Keratinocyte (primary cell): ENCODE data around the gene TMEM30A. TPM values are rescaled to one million over a fixed set of nuclear protein-coding genes. Genes with fewer than 3 reads are reported as not detected.

Source experiments
- DNase-seq: peaks from one replicate; pipeline ENCODE4 v3.0.0-alpha.2; 2011; ENCODE audit warnings: low read depth, missing footprints, low spot score
- FAIRE-seq: peaks from 2 replicates; lab custom pipeline; 2011; peaks lifted over from hg19 to GRCh38; lab: Jason Lieb, UNC
- H2AFZ ChIP-seq: 2 replicates; pipeline ENCODE4 v1.6.0; 2012; ENCODE audit warnings: low read length, control low read depth, inconsistent platforms; ENCODE audit not compliant: control insufficient read depth
- H3K27ac ChIP-seq: 2 replicates; pipeline ENCODE4 v1.5.1; 2011; ENCODE audit warnings: low read length; ENCODE audit not compliant: control insufficient read depth, insufficient read depth
- H3K27me3 ChIP-seq: 3 replicates; pipeline ENCODE4 v1.6.0; 2011; ENCODE audit warnings: low read length; ENCODE audit not compliant: control insufficient read depth, insufficient read depth; ENCODE audit errors: extremely low read depth
- H3K36me3 ChIP-seq, 2 experiments: 2 replicates in 1 of 2; 3 replicates in 1 of 2; pipeline ENCODE4 v1.5.1; 2011; ENCODE audit warnings: low read length in 2 of 2, mild to moderate bottlenecking in 1 of 2; ENCODE audit not compliant: control insufficient read depth in 2 of 2, insufficient read depth in 2 of 2; ENCODE audit errors: extremely low read depth in 1 of 2
- H3K4me1 ChIP-seq: 3 replicates; pipeline ENCODE4 v1.5.1; 2011; ENCODE audit warnings: low read length; ENCODE audit not compliant: control insufficient read depth, insufficient read depth; ENCODE audit errors: extremely low read depth
- H3K4me2 ChIP-seq: 3 replicates; pipeline ENCODE4 v1.6.0; 2011; ENCODE audit warnings: low read depth, low read length; ENCODE audit not compliant: control insufficient read depth, insufficient read depth; ENCODE audit errors: extremely low read depth
- H3K4me3 ChIP-seq, 3 experiments: fragments of 200-600 bp in 1 of 3; sonication (generic) in 1 of 3; 2 replicates in 2 of 3; 3 replicates in 1 of 3; pipeline ENCODE4 v1.5.1; 2011 to 2016; ENCODE audit warnings: low read length in 3 of 3, mild to moderate bottlenecking in 3 of 3, control low read depth in 2 of 3, inconsistent platforms in 1 of 3, low read depth in 1 of 3, mixed read lengths in 1 of 3, mixed run types in 1 of 3, moderate library complexity in 1 of 3; ENCODE audit not compliant: control insufficient read depth in 2 of 3, insufficient read depth in 2 of 3; ENCODE audit errors: extremely low read depth in 1 of 3
- H3K79me2 ChIP-seq: 2 replicates; pipeline ENCODE4 v1.6.0; 2012; ENCODE audit warnings: low read length; ENCODE audit not compliant: control insufficient read depth, insufficient read depth
- H3K9ac ChIP-seq: 3 replicates; pipeline ENCODE4 v1.6.0; 2011; ENCODE audit warnings: low read length; ENCODE audit not compliant: control insufficient read depth, insufficient read depth; ENCODE audit errors: extremely low read depth
- H3K9me1 ChIP-seq: 3 replicates; pipeline ENCODE4 v1.6.0; 2011; ENCODE audit warnings: low read length; ENCODE audit not compliant: control insufficient read depth, insufficient read depth; ENCODE audit errors: extremely low read depth
- H3K9me3 ChIP-seq: 2 replicates; pipeline ENCODE4 v1.5.1; 2012; ENCODE audit warnings: low read depth, low read length; ENCODE audit not compliant: control insufficient read depth
- H4K20me1 ChIP-seq: 3 replicates; pipeline ENCODE4 v1.6.0; 2011; ENCODE audit warnings: low read length; ENCODE audit not compliant: control insufficient read depth, insufficient read depth; ENCODE audit errors: extremely low read depth
- CTCF ChIP-seq, 3 experiments: IDR thresholded peaks in 1 of 3; conservative IDR thresholded peaks in 1 of 3; optimal IDR thresholded peaks in 1 of 3; 2 replicates in 2 of 3; 3 replicates in 1 of 3; pipeline versions ENCODE3 to v1.5.1; 2011; ENCODE audit warnings: low read length in 3 of 3, mild to moderate bottlenecking in 3 of 3, moderate library complexity in 2 of 3, control low read depth in 1 of 3, inconsistent platforms in 1 of 3; ENCODE audit not compliant: insufficient read depth in 2 of 3; ENCODE audit errors: extremely low read depth in 1 of 3
- EZH2 ChIP-seq: IDR thresholded peaks from one replicate; pipeline ENCODE4 v1.6.1; 2012; ENCODE audit warnings: inconsistent platforms, mild to moderate bottlenecking, low read length, moderate library complexity
- dilution Hi-C: fragments of 300-500 bp; cut with MboI; formaldehyde crosslinking; loops from one replicate; pipeline ENCODE4 v1.7.0; 2020; ENCODE audit warnings: low sequenced_read_pairs; ENCODE audit not compliant: extremely low pct_ligation_motif_present
- polyA plus RNA-seq, 5 experiments: library from polyadenylated mRNA; depleted of rRNA in 3 of 5; stranded (reverse) in 3 of 5; stranded (forward) in 1 of 5; unstranded in 1 of 5; fragments of >200 nt; gene quantifications; 1 replicate in 1 of 5; 2 replicates in 3 of 5; 3 replicates in 1 of 5; pipeline versions ENCODE4 v1.2.1 to v1.2.3, GENCODE V29; 2011 to 2012; ENCODE audit warnings: missing spikeins in 2 of 5, low read depth in 1 of 5, low replicate concordance in 1 of 5

Gene TMEM30A
- polyA plus RNA-seq, 1 donor (not counting 4 experiments of a cell fraction or from before 2014, with no cell fraction given): 50.2 TPM

DNA sequence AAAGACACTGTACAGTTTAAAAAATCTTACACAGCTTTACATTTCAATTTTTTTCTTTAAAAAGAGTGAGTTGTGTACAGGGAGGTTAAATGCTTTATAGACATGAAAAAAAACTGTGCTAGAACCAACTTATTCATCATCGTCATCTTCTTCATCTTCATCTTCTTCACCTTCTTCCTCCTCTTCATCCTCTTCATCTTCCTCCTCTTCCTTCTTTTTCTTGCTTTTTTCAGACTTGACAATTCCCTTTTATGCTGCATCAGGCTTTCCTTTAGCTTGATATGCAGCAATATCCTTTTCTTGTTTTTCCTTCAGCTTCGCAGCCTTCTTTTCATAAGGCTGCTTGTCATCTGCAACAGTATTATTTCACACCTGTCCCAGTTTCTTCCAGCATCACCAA is 34.3 kb upstream of the TMEM30A start:
- dilution Hi-C loops: no loop called here
- no peak overlapping the region for H3K4me3 ChIP-seq

DNA sequence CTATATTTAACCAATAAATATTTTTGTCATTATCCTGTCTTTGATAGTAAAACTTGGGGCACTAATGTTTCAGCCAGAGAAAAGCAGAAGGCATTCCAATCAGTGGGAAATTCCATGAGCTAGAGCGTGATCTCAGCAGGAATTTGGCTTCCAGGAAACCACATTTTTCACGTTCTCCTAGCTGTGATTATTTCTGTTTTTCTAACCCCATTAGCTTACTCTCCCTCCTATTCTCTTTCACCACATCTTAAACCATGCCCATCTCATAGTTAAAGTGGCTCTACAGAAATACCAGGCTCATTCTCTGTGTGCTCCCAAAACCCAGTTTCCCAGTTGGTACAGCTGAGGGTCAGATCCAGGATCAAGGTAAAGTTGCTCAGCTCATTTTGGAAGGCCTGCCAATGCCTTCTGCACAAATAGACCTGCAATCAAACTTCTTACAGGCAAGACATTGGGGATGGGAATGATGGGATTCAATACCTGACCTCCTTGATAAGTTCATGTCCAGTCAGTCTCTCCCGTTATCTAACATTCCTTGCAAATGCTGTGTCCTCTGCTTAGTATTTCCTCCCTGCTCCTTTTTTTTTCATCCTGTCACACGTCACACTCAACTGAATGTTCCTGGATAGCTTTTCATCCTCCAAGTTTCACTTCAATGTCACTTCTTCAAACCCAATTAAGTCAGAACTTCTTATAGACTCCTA is 33.1 kb upstream of the TMEM30A start:
- Histone ChIP-seq H3K4me3 (no peak overlapping the region), H4K20me1 (no peaks in the 10 kb centered on the region), H2AFZ (no peak overlapping the region), H3K36me3 (no peaks in the 10 kb centered on the region), H3K9ac (no peak overlapping the region), H3K4me2 (no peak overlapping the region), H3K9me1 (no peaks in the 10 kb centered on the region), H3K9me3 (no peaks in the 10 kb centered on the region), H3K27me3 (peaks cover 9% of the 10 kb centered on the region), H3K4me1 (no peaks in the 10 kb centered on the region), H3K27ac (no peak overlapping the region), H3K79me2 (no peaks in the 10 kb centered on the region)
- TF ChIP-seq EZH2 (no peak), CTCF (optimal IDR thresholded peaks at IDR 0.05 in 1 of 3, IDR thresholded peaks at IDR 0.05 in 1 of 3, conservative IDR thresholded peaks at IDR 0.05 in 1 of 3; ENCODE audit: extremely low read depth in 1 of 3, insufficient read depth in 2 of 3, low read length in 3 of 3) (no peak)
- dilution Hi-C loops: no loop called here
- FAIRE-seq (no peak), DNase-seq (no peak)

More for the DNA sequence above, 34.3 kb upstream of the TMEM30A start:
- H3K27me3 ChIP-seq: peaks cover 5% of the 10 kb centered on the region
- H3K36me3 ChIP-seq: no peaks in the 10 kb centered on the region
- H4K20me1 ChIP-seq: no peaks in the 10 kb centered on the region
- H3K4me2 ChIP-seq: no peak overlapping the region
- H3K9me1 ChIP-seq: no peaks in the 10 kb centered on the region
- FAIRE-seq: no peak
- no peak overlapping the region for H2AFZ ChIP-seq
- H3K9ac ChIP-seq: no peak overlapping the region
- H3K79me2 ChIP-seq: no peaks in the 10 kb centered on the region
- no peak overlapping the region for H3K27ac ChIP-seq
- TF ChIP-seq CTCF (optimal IDR thresholded peaks at IDR 0.05 in 1 of 3, IDR thresholded peaks at IDR 0.05 in 1 of 3, conservative IDR thresholded peaks at IDR 0.05 in 1 of 3; ENCODE audit: extremely low read depth in 1 of 3, insufficient read depth in 2 of 3, low read length in 3 of 3): no peak
- no peak for TF ChIP-seq EZH2
- no peaks in the 10 kb centered on the region for H3K9me3 ChIP-seq
- DNase-seq: no peak
- H3K4me1 ChIP-seq: no peaks in the 10 kb centered on the region
